Natural killer cell (primary cell): Measurements from ENCODE around the gene MEF2A. TPM values are rescaled to one million over a fixed set of nuclear protein-coding genes. Genes with fewer than 3 reads are reported as not detected.

Experiments
- ATAC-seq, 3 donors: fragments of 150-1000 bp in 2 of 3; fragments of 200-7000 bp in 1 of 3; cut with Tn5 transposase; 1 replicate in 1 of 3; 2 replicates in 2 of 3; pipeline ENCODE4 v1.10.0; 2021; ENCODE audit warnings: mild to moderate bottlenecking in 2 of 3, moderate library complexity in 2 of 3
- DNase-seq, 2 donors: peaks; one replicate each; pipeline versions ENCODE4 v3.0.0 to v3.0.0-alpha.2; 2013 to 2021; ENCODE audit warnings: mixed read lengths in 1 of 2
- H3K27ac ChIP-seq: one replicate; pipeline ENCODE4 v1.5.1; 2013; ENCODE audit warnings: mild to moderate bottlenecking, low read length
- H3K27me3 ChIP-seq: one replicate; pipeline ENCODE4 v1.6.1; 2013; ENCODE audit warnings: low read length; ENCODE audit not compliant: control insufficient read depth, insufficient read depth
- H3K36me3 ChIP-seq: one replicate; pipeline ENCODE4 v1.6.1; 2013; ENCODE audit warnings: low read length; ENCODE audit not compliant: control insufficient read depth, insufficient read depth
- H3K4me1 ChIP-seq: one replicate; pipeline ENCODE4 v1.6.1; 2013; ENCODE audit warnings: low read length; ENCODE audit not compliant: control insufficient read depth, insufficient read depth
- H3K4me3 ChIP-seq: one replicate; pipeline ENCODE4 v1.5.1; 2013; ENCODE audit warnings: low read length
- H3K9me3 ChIP-seq: one replicate; pipeline ENCODE4 v1.6.1; 2013; ENCODE audit warnings: low read length; ENCODE audit not compliant: control insufficient read depth, insufficient read depth
- H3K27ac Mint-ChIP-seq, 2 donors: one replicate each; pipeline ENCODE4 v1.8.0; 2022; ENCODE audit warnings: mild to moderate bottlenecking in 2 of 2, mixed read lengths in 2 of 2, moderate library complexity in 1 of 2
- H3K27me3 Mint-ChIP-seq, 2 donors: one replicate each; pipeline ENCODE4 v1.8.0; 2022; ENCODE audit warnings: low read depth in 2 of 2, mixed read lengths in 2 of 2
- H3K36me3 Mint-ChIP-seq: one replicate; pipeline ENCODE4 v1.8.0; 2022; ENCODE audit warnings: mixed read lengths
- H3K4me1 Mint-ChIP-seq, 2 donors: one replicate each; pipeline ENCODE4 v1.8.0; 2022; ENCODE audit warnings: mixed read lengths in 2 of 2
- H3K4me3 Mint-ChIP-seq: one replicate; pipeline ENCODE4 v1.8.0; 2022; ENCODE audit warnings: mild to moderate bottlenecking, moderate library complexity, mixed read lengths
- H3K9me3 Mint-ChIP-seq, 2 donors: one replicate each; pipeline ENCODE4 v1.8.0; 2022; ENCODE audit warnings: mixed read lengths in 2 of 2
- CTCF ChIP-seq: fragments of 200-600 bp; IDR thresholded peaks from one replicate; pipeline ENCODE4 v1.8.0; 2022; ENCODE audit warnings: antibody characterized with exemption
- WGBS: methylation state at CpG from one replicate; pipeline ENCODE4 v1.1.7; 2013; ENCODE audit warnings: missing lambda C conversion rate; ENCODE audit not compliant: insufficient coverage; 5-methylcytosine and 5-hydroxymethylcytosine counted together
- intact Hi-C: fragments of 100-400 bp; cut with micrococcal nuclease; formaldehyde crosslinking; loops from one replicate; pipeline ENCODE4 v1.14.2; 2022
- total RNA-seq, 4 donors: library from RNA; stranded (reverse); fragments of 120-200 nt in 1 of 4; gene quantifications; one replicate each; pipeline versions ENCODE4 v1.2.3 to v1.2.4, GENCODE V29; 2013 to 2022

Gene MEF2A
- total RNA-seq, 3 donors from 2014 or later (not counting 1 experiment from before 2014, with no cell fraction given) = 31.1 to 33.9 (median 33.6) TPM

DNA sequence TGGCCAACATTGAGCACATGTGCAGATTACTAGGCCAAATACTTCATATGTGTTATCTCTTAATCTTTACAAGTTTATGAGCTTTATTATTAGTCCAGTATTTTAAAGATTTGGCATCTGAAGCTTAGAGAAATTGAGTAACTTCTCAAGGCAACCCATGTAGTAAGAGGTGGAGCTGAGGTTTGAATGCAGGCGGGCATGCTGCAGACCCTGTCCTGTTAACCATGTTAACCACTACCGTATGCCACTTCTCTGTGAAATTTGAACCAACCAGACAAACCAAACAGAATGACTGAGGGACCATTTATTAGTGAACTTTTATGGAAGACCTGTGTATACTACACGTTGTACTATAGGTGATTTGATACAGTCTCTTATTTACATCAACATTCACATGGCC lies 49.7 kb downstream of the MEF2A start:
- Histone ChIP-seq H3K36me3 (no peaks in the 10 kb centered on the region), H3K27me3 (no peaks in the 10 kb centered on the region), H3K4me1 (peaks cover 12% of the 10 kb centered on the region), H3K9me3 (no peaks in the 10 kb centered on the region), H3K4me3 (no peak overlapping the region), H3K27ac (no peak overlapping the region)
- no peak overlapping the region for H3K27ac Mint-ChIP-seq
- H3K9me3 Mint-ChIP-seq = no peaks in the 10 kb centered on the region
- 58% methylated on average over 2 of the region's 3 CpGs for WGBS
- no peaks in the 10 kb centered on the region for H3K27me3 Mint-ChIP-seq
- H3K36me3 Mint-ChIP-seq = no peaks in the 10 kb centered on the region
- peak; percentile 31 to 90 (median 66) for ATAC-seq
- no peak for TF ChIP-seq CTCF
- H3K4me3 Mint-ChIP-seq = no peak overlapping the region
- peaks cover 69 to 79% of the 10 kb centered on the region in 2 donors for H3K4me1 Mint-ChIP-seq
- DNase-seq = no peak
- intact Hi-C loops = no loop called here

DNA sequence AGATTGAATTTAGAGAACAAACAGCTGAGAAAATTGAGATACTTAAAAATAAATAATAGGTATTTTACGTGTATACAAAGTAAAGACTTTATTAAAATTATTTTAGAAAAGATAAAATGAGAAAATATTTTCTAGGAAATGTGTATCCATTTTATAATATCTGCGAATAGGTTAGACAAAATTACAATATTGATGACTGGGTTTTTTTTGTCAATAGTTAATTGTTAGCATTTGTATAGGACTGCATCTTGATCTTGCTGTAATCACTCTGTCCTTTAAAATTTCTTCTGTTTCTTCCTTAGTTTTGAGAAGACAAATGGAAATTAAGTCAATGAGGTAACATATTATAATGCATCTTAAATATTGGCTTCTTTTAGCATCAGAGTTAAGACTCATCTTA lies 50.3 kb downstream of the MEF2A start:
- intact Hi-C loops = no loop called here
- Mint-ChIP-seq H3K4me3 (no peak overlapping the region), H3K4me1 (peaks cover 69 to 79% of the 10 kb centered on the region in 2 donors), H3K36me3 (no peaks in the 10 kb centered on the region), H3K9me3 (no peaks in the 10 kb centered on the region), H3K27me3 (no peaks in the 10 kb centered on the region), H3K27ac (no peak overlapping the region)
- WGBS = 100% methylated on average over 1 of the region's 2 CpGs
- no peaks in the 10 kb centered on the region for H3K36me3 ChIP-seq
- H3K4me1 ChIP-seq = peaks cover 12% of the 10 kb centered on the region
- ATAC-seq = no peak
- H3K9me3 ChIP-seq = no peaks in the 10 kb centered on the region
- H3K27me3 ChIP-seq = no peaks in the 10 kb centered on the region
- no peak for DNase-seq
- no peak for TF ChIP-seq CTCF
- H3K4me3 ChIP-seq = no peak overlapping the region
- no peak overlapping the region for H3K27ac ChIP-seq

GRCh38 chr15:99616773-99617342 lies 51.1 kb downstream of the MEF2A start:
- no peaks in the 10 kb centered on the region for H3K9me3 Mint-ChIP-seq
- Histone ChIP-seq H3K4me3 (no peak overlapping the region), H3K27me3 (no peaks in the 10 kb centered on the region), H3K36me3 (no peaks in the 10 kb centered on the region), H3K9me3 (no peaks in the 10 kb centered on the region), H3K27ac (no peak overlapping the region), H3K4me1 (peaks cover 12% of the 10 kb centered on the region)
- peaks cover 63 to 71% of the 10 kb centered on the region in 2 donors for H3K4me1 Mint-ChIP-seq
- ATAC-seq (no peak), DNase-seq (peak in 1 of 2 donors; percentile 5)
- no peaks in the 10 kb centered on the region for H3K36me3 Mint-ChIP-seq
- TF ChIP-seq CTCF = no peak
- 85% methylated on average over 3 of the region's 3 CpGs for WGBS
- no peaks in the 10 kb centered on the region for H3K27me3 Mint-ChIP-seq
- intact Hi-C loops = no loop called here
- no peak overlapping the region for H3K4me3 Mint-ChIP-seq
- H3K27ac Mint-ChIP-seq = no peak overlapping the region

DNA sequence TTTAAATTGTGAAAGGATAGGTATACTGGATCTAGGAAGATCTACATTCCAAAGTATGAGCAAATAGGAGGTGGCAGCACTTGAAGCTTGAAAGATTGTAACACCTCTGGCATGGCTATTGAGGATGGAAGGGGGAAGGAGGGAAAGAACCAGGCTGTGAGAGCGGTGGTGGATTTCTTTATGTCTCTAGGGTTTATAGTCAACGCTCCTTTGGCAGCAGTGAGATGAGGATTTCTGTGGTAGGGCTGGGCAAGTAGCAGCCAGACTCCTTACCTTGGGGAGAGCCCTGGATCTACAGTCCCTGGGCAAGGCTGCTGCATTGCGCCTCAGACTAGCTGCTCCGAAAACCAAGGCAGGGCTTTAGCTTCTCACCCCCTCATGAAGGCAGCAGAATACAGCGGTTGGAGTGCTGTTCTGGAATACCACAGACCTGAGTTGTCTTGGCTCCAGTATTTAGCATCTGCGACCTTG lies 53.2 kb downstream of the MEF2A start:
- no peaks in the 10 kb centered on the region for H3K9me3 Mint-ChIP-seq
- H3K9me3 ChIP-seq = no peaks in the 10 kb centered on the region
- H3K27me3 Mint-ChIP-seq = no peaks in the 10 kb centered on the region
- H3K4me1 Mint-ChIP-seq = peaks cover 51 to 55% of the 10 kb centered on the region in 2 donors
- no peaks in the 10 kb centered on the region for H3K27me3 ChIP-seq
- 94% methylated on average over 6 of the region's 6 CpGs for WGBS
- TF ChIP-seq CTCF = no peak
- peak overlapping the region in 1 of 2 donors; percentile 58 for H3K27ac Mint-ChIP-seq
- peaks cover 11% of the 10 kb centered on the region for H3K4me1 ChIP-seq
- ATAC-seq = no peak
- no peaks in the 10 kb centered on the region for H3K36me3 Mint-ChIP-seq
- H3K36me3 ChIP-seq = no peaks in the 10 kb centered on the region
- H3K4me3 ChIP-seq = no peak overlapping the region
- no peak overlapping the region for H3K4me3 Mint-ChIP-seq
- DNase-seq = no peak
- no peak overlapping the region for H3K27ac ChIP-seq
- intact Hi-C loops = no loop called here
